CD4-positive, alpha-beta T cell treated with Interleukin-1 beta for 1 hour (primary cell): ENCODE measurements around the gene TBC1D2B.

ENCODE experiments used
- DNase-seq, 2 donors: peaks; one replicate each; pipeline ENCODE4 v3.0.0-alpha.2; 2020 to 2022

Gene TBC1D2B

DNA sequence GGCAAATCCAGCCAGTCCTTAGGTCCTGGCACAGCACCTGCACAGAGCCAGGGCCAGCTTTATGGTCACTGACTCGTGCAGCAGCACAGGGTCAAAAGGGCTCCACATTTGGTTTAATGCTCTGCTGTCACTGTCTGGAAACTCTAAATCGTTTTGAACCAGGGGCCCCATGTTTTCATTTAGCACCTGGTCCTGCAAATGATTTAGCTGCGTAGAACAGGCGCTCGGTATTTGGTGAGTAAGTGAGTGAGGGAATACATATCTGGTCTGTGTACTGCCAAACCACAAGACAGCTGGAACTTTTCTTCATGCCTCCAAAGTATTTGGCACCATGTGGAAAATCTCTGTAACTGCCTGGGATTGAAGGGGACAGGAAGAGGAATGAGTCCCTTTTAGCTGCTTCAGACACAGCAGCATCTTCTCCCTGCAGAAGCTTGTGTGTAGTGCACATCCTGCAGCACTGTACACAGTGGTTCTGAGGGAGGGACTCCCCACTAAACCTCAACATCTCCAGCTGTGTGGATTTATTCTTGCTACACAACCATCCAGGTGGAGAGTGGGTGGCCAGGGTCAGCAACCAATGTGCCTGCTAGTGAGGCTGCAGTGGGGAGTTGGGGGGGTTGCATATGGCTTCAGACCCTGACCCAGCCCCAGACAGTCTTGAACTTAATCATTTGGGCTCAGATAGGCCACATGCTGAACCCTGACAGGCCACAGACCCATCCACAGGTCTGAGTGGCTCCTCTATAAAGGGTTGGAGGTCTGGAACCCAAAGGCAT lies 15.9 kb upstream of the TBC1D2B start:
- no peak for DNase-seq

GRCh38 chr15:78092261-78093041 lies 14.9 kb upstream of the TBC1D2B start, which contains the start of gene SH2D7:
SH2D7 (plus strand) TSS chr15:78092561; CDS start chr15:78092585, 24 bp downstream.
- DNase-seq: no peak

DNA sequence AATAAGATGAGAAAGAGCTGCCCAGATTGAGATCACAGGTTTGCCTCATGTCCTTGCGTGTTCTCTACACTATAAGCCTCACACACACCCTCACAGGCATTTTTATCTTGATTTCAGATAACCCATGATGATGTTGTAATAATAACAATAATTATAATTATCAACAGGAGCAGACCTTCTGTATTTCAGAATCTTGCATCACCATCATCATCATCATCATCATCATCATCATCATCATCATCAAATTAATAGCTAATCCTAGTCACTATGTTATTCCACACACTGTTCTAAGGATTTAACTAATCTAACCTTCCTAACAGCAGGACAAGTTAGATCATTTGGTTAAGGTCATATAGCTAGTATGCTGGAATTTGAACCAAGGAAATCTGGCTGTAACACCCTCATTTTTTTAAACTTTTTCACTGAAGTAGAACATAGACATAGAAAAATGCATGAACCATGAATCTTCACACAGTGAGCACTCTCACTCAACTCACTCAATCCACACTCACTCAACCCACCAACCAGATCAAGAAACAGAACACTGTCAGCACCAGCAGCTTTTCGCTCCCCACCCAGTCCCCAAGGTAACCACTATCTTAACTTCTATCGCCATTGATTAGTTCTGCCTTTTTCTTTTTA lies 13.0 kb upstream of the TBC1D2B start:
- DNase-seq: no peak

DNA sequence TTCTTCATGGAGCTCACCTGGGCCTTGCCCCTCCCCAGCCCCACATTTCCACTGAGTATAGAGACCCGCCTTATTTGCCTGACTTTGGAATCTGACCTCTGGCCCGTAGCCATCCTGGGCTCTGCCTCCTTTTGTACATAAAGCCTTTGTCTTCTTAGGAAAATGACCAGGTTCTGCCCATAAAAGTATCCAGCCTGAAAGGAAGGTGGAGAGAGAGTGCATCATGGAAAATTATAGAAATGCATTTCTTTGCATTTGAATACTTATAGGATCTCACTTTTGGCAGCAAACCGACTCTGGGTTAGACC lies 11.2 kb upstream of the TBC1D2B start:
- DNase-seq: no peak

DNA sequence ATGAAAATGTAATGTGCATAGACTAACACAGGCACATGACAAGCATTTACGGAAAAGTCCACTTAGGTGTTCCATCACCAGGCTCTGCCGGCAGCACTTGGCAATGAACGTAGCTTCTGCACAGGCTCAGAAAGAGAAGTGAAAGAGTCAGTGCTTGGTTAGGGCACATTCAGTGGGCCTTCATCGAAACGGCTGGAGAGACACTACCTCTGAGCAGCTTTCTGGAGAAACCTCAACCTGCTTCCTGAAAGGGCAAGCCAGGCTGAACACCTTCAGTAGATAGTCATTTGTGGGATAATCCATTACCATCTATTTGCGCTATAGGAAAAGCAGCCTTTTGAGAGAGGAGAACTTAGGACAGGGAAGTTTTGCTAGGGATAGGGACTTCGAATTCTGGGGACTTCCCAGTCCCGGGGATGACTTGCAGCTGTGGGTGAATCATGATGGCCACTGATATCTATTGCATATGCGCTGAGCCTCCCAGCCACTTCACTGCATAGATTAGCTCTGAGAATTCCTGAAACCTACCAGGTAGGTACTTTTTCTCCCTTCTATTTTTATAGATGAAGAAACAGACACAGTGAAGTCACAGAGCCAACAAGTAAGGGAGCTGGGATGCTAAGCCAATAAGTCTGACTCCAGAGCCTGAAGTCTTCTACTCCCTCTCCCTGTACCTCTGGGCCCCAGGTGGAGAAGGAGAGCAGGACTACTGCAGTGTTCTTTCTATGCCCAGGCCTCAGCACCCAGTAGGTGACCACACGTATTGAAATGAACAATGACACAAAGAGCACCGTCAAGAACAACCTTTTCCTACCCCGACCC lies 10.7 kb upstream of the TBC1D2B start:
- no peak for DNase-seq

DNA sequence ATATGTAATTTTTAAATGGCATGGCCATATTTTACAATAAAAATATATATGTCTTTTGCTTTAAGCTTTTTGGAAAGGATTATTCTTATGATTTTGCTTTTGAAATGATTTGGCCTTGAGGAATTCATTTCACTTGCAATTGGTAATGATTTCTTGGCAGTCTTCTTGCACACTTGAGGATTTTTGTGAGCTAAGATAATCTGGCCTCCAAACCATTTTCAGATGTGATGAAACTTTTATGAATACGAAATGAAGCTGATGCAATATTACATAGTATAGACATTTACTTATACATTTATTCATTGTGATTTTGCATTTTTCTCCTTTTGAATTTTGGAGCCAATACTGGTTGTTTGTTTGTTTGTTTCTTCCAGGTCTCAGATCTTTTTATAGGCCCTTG lies 8.4 kb upstream of the TBC1D2B start:
- no peak for DNase-seq

GRCh38 chr15:78084449-78084750 lies 6.9 kb upstream of the TBC1D2B start:
- DNase-seq: no peak

DNA sequence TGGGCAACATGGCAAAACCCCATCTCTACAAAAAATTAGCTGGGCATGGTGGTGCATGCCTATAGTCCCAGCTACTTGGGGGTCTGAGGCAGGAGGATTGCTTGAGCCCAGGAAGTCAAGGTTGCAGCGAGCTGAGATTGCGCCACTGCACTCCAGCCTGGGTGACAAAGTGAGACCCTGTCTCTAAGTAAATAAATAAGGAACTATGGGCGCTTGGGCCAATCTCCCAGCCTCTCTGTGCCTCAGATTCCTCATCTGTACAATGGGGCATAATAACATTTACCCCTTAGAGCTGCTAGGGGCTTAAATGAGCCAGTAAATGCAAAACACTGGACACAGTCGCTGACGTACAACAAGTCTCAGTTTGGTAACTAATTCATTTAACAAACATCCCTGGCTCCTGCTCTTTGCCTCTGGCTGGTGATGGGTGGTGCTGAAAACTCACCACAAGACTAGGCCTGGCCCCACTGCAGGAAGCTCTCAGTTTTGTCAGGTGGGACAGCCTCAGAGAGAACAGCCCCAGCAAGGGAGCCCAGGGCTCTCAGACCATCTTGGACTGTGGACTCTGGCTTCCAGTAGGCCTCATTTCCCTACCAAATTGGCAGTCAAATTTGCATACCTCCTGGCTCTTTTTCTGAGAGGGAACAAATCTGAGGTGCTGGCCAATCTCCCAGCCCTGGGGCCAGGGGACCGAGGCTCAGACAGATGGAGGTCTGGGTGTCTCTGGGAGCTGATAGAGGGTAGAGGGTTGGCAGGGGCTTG lies 6.4 kb upstream of the TBC1D2B start:
- no peak for DNase-seq

- DNase-seq: no peak
These were observed 5.7 kb upstream of the TBC1D2B start for GRCh38 chr15:78083186-78083585.

GRCh38 chr15:78082743-78083110 lies 5.2 kb upstream of the TBC1D2B start:
- no peak for DNase-seq

GRCh38 chr15:78082106-78082742 lies 4.7 kb upstream of the TBC1D2B start:
- DNase-seq: peak in 1 of 2 donors; percentile 59

- DNase-seq: no peak
These were observed 2.6 kb upstream of the TBC1D2B start for GRCh38 chr15:78080088-78080460.

- DNase-seq: no peak
These were observed 2.0 kb upstream of the TBC1D2B start for GRCh38 chr15:78079298-78080087.

- no peak for DNase-seq
These were observed 330 bp upstream of the TBC1D2B start for GRCh38 chr15:78077871-78078210.

DNA sequence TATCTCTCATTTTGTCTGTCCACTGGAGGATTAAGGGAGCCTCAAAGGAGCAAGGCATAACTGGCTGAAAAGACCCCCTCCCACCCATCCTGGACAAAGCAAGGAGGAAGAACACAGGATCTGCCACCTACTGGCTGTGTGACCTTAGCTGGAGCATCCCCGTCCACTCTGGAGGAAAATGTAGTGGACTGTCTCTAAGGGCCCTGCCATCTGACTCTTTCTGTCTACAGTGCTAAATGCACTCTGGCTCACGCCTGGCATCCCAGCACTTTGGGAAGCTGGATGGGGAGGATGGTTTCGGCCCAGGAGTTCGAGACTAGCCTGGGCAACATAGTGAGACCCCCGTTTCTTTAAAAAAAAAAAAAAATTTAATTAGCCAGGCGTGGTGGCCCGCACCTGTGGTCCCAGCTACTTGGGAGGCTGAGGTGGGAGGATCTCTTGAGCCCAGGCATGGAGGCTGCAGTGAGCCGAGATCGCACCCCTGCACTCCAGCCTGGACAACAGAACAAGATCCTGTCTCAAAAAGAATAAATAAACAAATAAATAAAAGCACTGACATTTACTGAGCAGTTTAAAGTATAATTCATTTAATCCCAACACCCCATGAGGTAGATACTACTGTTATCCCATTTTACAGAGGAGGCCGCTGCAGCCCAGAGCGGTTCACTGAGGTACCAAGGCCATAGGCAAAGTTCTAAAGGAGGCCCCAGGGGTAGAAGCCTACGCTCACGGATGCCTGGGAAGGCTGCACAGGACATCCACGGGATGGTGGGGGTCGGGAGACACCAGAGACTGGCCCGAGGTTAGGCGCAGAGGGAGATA lies 1.1 kb downstream of the TBC1D2B start:
- DNase-seq: no peak

DNA sequence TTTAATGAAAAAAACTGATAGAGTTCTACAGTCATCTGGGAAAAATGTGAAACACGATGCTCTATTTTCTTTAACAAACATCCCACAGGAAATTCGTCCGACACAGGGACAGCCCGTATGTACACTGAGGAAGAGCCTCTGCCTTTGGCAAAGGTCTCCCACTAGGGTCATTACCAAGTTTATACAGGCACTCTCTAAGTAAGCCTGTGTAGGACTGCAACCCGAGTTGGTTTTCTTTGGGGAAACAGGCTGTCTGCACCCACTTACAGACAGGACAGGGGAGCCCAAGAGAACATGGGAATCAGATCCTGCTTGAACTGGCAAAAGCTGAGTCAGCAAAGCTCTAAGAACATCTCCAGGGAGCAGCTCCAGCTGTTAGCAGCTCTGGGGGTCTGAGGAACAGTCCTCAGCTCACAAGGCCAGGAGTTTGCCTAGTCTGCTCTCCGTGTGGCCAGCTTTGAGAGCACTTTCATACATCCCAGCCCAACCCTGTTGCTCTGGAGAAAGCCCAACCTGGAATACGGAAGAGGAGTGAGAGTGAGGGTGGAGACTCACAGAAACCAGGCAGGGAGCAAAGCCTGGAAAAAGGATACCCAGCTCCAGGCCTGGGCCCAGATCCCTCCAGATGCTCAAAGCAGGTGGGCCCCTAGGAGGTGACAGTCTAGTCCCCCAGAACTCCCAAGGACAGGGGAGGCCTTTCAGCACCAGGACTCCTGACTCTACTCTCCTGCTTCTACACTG lies 1.9 kb downstream of the TBC1D2B start:
- no peak for DNase-seq

- DNase-seq: no peak
These were observed 4.3 kb downstream of the TBC1D2B start for GRCh38 chr15:78073046-78073787.

DNA sequence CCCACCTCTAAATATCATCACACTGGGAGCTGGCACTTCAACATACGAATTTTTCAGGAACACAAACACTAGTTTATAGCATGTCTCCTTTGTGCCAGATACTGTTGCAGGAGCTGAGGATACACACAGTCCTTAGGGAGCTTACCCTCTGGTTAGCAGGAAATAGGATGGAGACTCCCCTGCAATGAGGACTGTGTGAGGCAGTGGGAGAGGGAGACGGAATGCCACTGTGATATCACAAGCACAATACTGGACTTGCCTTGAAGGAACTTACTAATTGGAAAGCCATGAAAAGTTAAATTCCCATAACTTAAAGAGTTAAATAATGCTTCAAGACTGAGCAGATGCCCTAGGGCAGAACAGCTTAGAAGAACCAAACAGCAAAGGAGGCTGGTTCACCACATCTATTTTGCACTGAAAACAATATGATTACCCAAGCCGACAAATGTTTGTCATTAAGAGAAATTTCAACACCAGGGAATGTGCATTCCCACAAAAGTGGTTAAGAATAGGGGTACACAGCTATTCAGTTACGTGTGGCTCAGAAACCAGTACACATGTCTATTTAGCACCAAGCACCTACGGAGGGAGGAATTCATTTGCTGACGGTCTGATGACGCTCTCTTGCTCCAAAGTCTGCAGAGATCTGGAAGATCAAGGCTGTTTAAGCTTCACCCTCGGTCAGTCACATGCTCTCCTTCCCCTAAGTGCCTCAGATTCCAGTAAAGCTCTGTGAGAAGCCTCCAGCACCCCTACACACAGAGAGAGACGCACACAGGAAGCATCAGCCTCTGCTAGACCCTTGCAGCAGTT lies 5.2 kb downstream of the TBC1D2B start:
- DNase-seq: no peak
